ENCODE measurements around the gene ARTN.

Gene ARTN

GRCh38 chr1:43969746-43970466 is 36.3 kb downstream of the ARTN start, which contains the start of gene DPH2:
DPH2 (plus strand) TSS chr1:43970010; CDS start chr1:43970176, 166 bp downstream.
- H4K91ac ChIP-seq (ENCODE audit: low read length), result peak within 1 kb of the TSS; percentile 18
- peak within 1 kb of the TSS; percentile 89 for H4K8ac ChIP-seq (ENCODE audit: low read length)
- no peaks in the 10 kb centered on the region for H3K9me3 ChIP-seq (ENCODE audit: control insufficient read depth, low read length)
- no peak within 1 kb of the TSS for H2BK12ac ChIP-seq (ENCODE audit: low read length in 2 of 2)
- no peak within 1 kb of the TSS for H2BK15ac ChIP-seq (ENCODE audit: low read depth, poor library complexity, severe bottlenecking)
- no peak within 1 kb of the TSS for H3K4ac ChIP-seq (ENCODE audit: low read depth in 1 of 2, low read length in 2 of 2)
- H2AFZ ChIP-seq (ENCODE audit: low read depth, low read length), result peak within 1 kb of the TSS; percentile 15
- no peak within 1 kb of the TSS for H3K27ac ChIP-seq (ENCODE audit: low read length, poor library complexity, severe bottlenecking)
- no peaks in the 10 kb centered on the region for H3K27me3 ChIP-seq (ENCODE audit: control insufficient read depth in 1 of 2, insufficient read depth in 1 of 2, low read length in 2 of 2)
- no peak within 1 kb of the TSS for H3K18ac ChIP-seq (ENCODE audit: low read depth in 1 of 2, low read length in 2 of 2)
- H3K36me3 ChIP-seq (ENCODE audit: control insufficient read depth in 1 of 2, insufficient read depth in 2 of 2, low read depth in 1 of 2, low read length in 2 of 2), result peaks cover 46 to 52% of the 10 kb centered on the region in 2 experiments
- 2% methylated on average over 43 of the region's 47 CpGs for WGBS
- no peak within 1 kb of the TSS for H3K23ac ChIP-seq (ENCODE audit: low read length in 2 of 2)
- no peak within 1 kb of the TSS for H3K14ac ChIP-seq (ENCODE audit: low read length in 2 of 2)
- peak within 1 kb of the TSS; percentile 91 for H3K4me2 ChIP-seq (ENCODE audit: low read length, poor library complexity, severe bottlenecking)
- peak; percentile 97 for DNase-seq
- peak within 1 kb of the TSS; percentile 92 for H3K9ac ChIP-seq (ENCODE audit: low read length)
- H2AK5ac ChIP-seq (ENCODE audit: low read length, severe bottlenecking), result no peak within 1 kb of the TSS
- no peak within 1 kb of the TSS for H2BK5ac ChIP-seq (ENCODE audit: low read depth, low read length, poor library complexity, severe bottlenecking)
- H3K4me3 ChIP-seq (ENCODE audit: insufficient read depth in 1 of 2, low read depth in 1 of 2, low read length in 2 of 2), result peak within 1 kb of the TSS; percentile 87 to 100
- H2BK120ac ChIP-seq (ENCODE audit: low read depth, low read length), result no peak within 1 kb of the TSS
- peaks cover 13% of the 10 kb centered on the region for H3K4me1 ChIP-seq (ENCODE audit: control insufficient read depth, insufficient read depth, low read depth, low read length)
- H3K79me1 ChIP-seq (replicated peaks; ENCODE audit: low read length, poor library complexity, severe bottlenecking), result peaks cover 22% of the 10 kb centered on the region

- Histone ChIP-seq H3K9ac (ENCODE audit: low read length) (peak overlapping the region; percentile 92), H3K14ac (ENCODE audit: low read length in 2 of 2) (no peak overlapping the region)
- WGBS, result 38% methylated on average over 3 of the region's 5 CpGs
These were observed 36.9 kb downstream of the ARTN start for GRCh38 chr1:43970502-43970901.

GRCh38 chr1:43970911-43971310 is 37.3 kb downstream of the ARTN start:
- H3K4me1 ChIP-seq (ENCODE audit: control insufficient read depth, insufficient read depth, low read depth, low read length), result peaks cover 15% of the 10 kb centered on the region
- no peak overlapping the region for H3K4ac ChIP-seq (ENCODE audit: low read depth in 1 of 2, low read length in 2 of 2)
- H3K36me3 ChIP-seq (ENCODE audit: control insufficient read depth in 1 of 2, insufficient read depth in 2 of 2, low read depth in 1 of 2, low read length in 2 of 2), result peaks cover 42 to 43% of the 10 kb centered on the region in 2 experiments
- H3K23ac ChIP-seq (ENCODE audit: low read length in 2 of 2), result no peak overlapping the region
- no peak overlapping the region for H4K8ac ChIP-seq (ENCODE audit: low read length)
- H3K9me3 ChIP-seq (ENCODE audit: control insufficient read depth, low read length), result no peaks in the 10 kb centered on the region
- no peak overlapping the region for H4K91ac ChIP-seq (ENCODE audit: low read length)
- H2BK120ac ChIP-seq (ENCODE audit: low read depth, low read length), result no peak overlapping the region
- no peak overlapping the region for H2BK12ac ChIP-seq (ENCODE audit: low read length in 2 of 2)
- no peaks in the 10 kb centered on the region for H3K27me3 ChIP-seq (ENCODE audit: control insufficient read depth in 1 of 2, insufficient read depth in 1 of 2, low read length in 2 of 2)
- H3K9ac ChIP-seq (ENCODE audit: low read length), result peak overlapping the region; percentile 92
- H3K4me3 ChIP-seq (ENCODE audit: insufficient read depth in 1 of 2, low read depth in 1 of 2, low read length in 2 of 2), result peak overlapping the region in 1 of 2 experiments; percentile 100
- H2AK5ac ChIP-seq (ENCODE audit: low read length, severe bottlenecking), result no peak overlapping the region
- DNase-seq, result no peak
- H2BK15ac ChIP-seq (ENCODE audit: low read depth, poor library complexity, severe bottlenecking), result no peak overlapping the region
- H3K79me1 ChIP-seq (replicated peaks; ENCODE audit: low read length, poor library complexity, severe bottlenecking), result peaks cover 22% of the 10 kb centered on the region
- H2BK5ac ChIP-seq (ENCODE audit: low read depth, low read length, poor library complexity, severe bottlenecking), result no peak overlapping the region
- WGBS, result 89% methylated on average over 9 of the region's 9 CpGs
- no peak overlapping the region for H3K14ac ChIP-seq (ENCODE audit: low read length in 2 of 2)
- no peak overlapping the region for H3K27ac ChIP-seq (ENCODE audit: low read length, poor library complexity, severe bottlenecking)
- H3K4me2 ChIP-seq (ENCODE audit: low read length, poor library complexity, severe bottlenecking), result no peak overlapping the region
- no peak overlapping the region for H3K18ac ChIP-seq (ENCODE audit: low read depth in 1 of 2, low read length in 2 of 2)
- no peak overlapping the region for H2AFZ ChIP-seq (ENCODE audit: low read depth, low read length)

More at GRCh38 chr1:43970502-43970901, 36.9 kb downstream of the ARTN start:
- Histone ChIP-seq H2BK12ac (ENCODE audit: low read length in 2 of 2) (no peak overlapping the region), H2AK5ac (ENCODE audit: low read length, severe bottlenecking) (no peak overlapping the region), H3K36me3 (ENCODE audit: control insufficient read depth in 1 of 2, insufficient read depth in 2 of 2, low read depth in 1 of 2, low read length in 2 of 2) (peaks cover 44 to 47% of the 10 kb centered on the region in 2 experiments), H3K23ac (ENCODE audit: low read length in 2 of 2) (no peak overlapping the region), H3K27me3 (ENCODE audit: control insufficient read depth in 1 of 2, insufficient read depth in 1 of 2, low read length in 2 of 2) (no peaks in the 10 kb centered on the region), H3K9me3 (ENCODE audit: control insufficient read depth, low read length) (no peaks in the 10 kb centered on the region), H2BK120ac (ENCODE audit: low read depth, low read length) (no peak overlapping the region), H3K27ac (ENCODE audit: low read length, poor library complexity, severe bottlenecking) (no peak overlapping the region), H3K4me2 (ENCODE audit: low read length, poor library complexity, severe bottlenecking) (peak overlapping the region; percentile 91), H3K4ac (ENCODE audit: low read depth in 1 of 2, low read length in 2 of 2) (no peak overlapping the region), H3K4me3 (ENCODE audit: insufficient read depth in 1 of 2, low read depth in 1 of 2, low read length in 2 of 2) (peak overlapping the region; percentile 87 to 100), H2BK5ac (ENCODE audit: low read depth, low read length, poor library complexity, severe bottlenecking) (no peak overlapping the region), H3K4me1 (ENCODE audit: control insufficient read depth, insufficient read depth, low read depth, low read length) (peaks cover 13% of the 10 kb centered on the region), H2AFZ (ENCODE audit: low read depth, low read length) (peak overlapping the region; percentile 15), H2BK15ac (ENCODE audit: low read depth, poor library complexity, severe bottlenecking) (no peak overlapping the region), H3K18ac (ENCODE audit: low read depth in 1 of 2, low read length in 2 of 2) (no peak overlapping the region), H4K91ac (ENCODE audit: low read length) (no peak overlapping the region), H4K8ac (ENCODE audit: low read length) (no peak overlapping the region), H3K79me1 (replicated peaks; ENCODE audit: low read length, poor library complexity, severe bottlenecking) (peaks cover 19% of the 10 kb centered on the region)
- DNase-seq, result no peak

- Histone ChIP-seq H3K9ac (ENCODE audit: low read length) (no peak overlapping the region), H2BK12ac (ENCODE audit: low read length in 2 of 2) (no peak overlapping the region), H3K79me1 (replicated peaks; ENCODE audit: low read length, poor library complexity, severe bottlenecking) (peaks cover 26% of the 10 kb centered on the region), H2BK120ac (ENCODE audit: low read depth, low read length) (no peak overlapping the region), H3K4ac (ENCODE audit: low read depth in 1 of 2, low read length in 2 of 2) (no peak overlapping the region), H2BK5ac (ENCODE audit: low read depth, low read length, poor library complexity, severe bottlenecking) (no peak overlapping the region), H3K9me3 (ENCODE audit: control insufficient read depth, low read length) (no peaks in the 10 kb centered on the region), H3K27me3 (ENCODE audit: control insufficient read depth in 1 of 2, insufficient read depth in 1 of 2, low read length in 2 of 2) (no peaks in the 10 kb centered on the region), H4K8ac (ENCODE audit: low read length) (no peak overlapping the region), H3K4me3 (ENCODE audit: insufficient read depth in 1 of 2, low read depth in 1 of 2, low read length in 2 of 2) (peak overlapping the region in 1 of 2 experiments; percentile 100), H3K18ac (ENCODE audit: low read depth in 1 of 2, low read length in 2 of 2) (no peak overlapping the region), H2AFZ (ENCODE audit: low read depth, low read length) (no peak overlapping the region), H3K23ac (ENCODE audit: low read length in 2 of 2) (no peak overlapping the region), H4K91ac (ENCODE audit: low read length) (no peak overlapping the region), H3K14ac (ENCODE audit: low read length in 2 of 2) (no peak overlapping the region), H3K27ac (ENCODE audit: low read length, poor library complexity, severe bottlenecking) (no peak overlapping the region), H2AK5ac (ENCODE audit: low read length, severe bottlenecking) (no peak overlapping the region), H3K4me2 (ENCODE audit: low read length, poor library complexity, severe bottlenecking) (no peak overlapping the region), H3K36me3 (ENCODE audit: control insufficient read depth in 1 of 2, insufficient read depth in 2 of 2, low read depth in 1 of 2, low read length in 2 of 2) (peaks cover 42 to 44% of the 10 kb centered on the region in 2 experiments), H3K4me1 (ENCODE audit: control insufficient read depth, insufficient read depth, low read depth, low read length) (peaks cover 21% of the 10 kb centered on the region), H2BK15ac (ENCODE audit: low read depth, poor library complexity, severe bottlenecking) (no peak overlapping the region)
- DNase-seq, result no peak
- 98% methylated on average over 15 of the region's 17 CpGs for WGBS
These were observed 37.9 kb downstream of the ARTN start for GRCh38 chr1:43971336-43971980.

Data from mesenchymal stem cell (in vitro differentiated cells and primary cell).